HG03457 (cell line): ENCODE measurements around the gene PRTG.

ENCODE experiments used
- ATAC-seq: cut with Tn5 transposase; IDR thresholded peaks from one replicate; pipeline ENCODE4 v1.9.1; 2021; ENCODE audit warnings: moderate number of reproducible peaks; ENCODE audit not compliant: unreplicated experiment

PRTG gene

DNA sequence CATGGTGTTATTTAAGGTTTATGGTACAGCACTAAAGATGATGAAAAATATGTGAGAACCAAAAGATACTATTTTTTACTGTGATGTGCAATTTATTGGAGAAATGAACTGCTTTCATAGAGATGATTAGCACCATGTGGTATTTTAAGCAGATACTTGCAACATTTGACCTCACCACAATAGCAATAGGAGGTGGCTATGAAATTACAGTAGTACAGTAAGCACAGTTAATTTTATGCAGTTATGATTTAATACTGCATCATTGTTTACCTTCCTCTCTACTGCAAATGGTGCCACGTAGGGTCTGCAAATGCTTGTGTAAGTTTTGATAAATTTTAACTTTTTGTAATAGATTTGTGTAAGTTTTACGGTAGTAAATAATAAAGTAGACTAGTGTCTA lies 168.9 kb downstream of the PRTG start:
- no peak for ATAC-seq

GRCh38 chr15:55573224-55573623 lies 169.7 kb downstream of the PRTG start:
- no peak for ATAC-seq

DNA sequence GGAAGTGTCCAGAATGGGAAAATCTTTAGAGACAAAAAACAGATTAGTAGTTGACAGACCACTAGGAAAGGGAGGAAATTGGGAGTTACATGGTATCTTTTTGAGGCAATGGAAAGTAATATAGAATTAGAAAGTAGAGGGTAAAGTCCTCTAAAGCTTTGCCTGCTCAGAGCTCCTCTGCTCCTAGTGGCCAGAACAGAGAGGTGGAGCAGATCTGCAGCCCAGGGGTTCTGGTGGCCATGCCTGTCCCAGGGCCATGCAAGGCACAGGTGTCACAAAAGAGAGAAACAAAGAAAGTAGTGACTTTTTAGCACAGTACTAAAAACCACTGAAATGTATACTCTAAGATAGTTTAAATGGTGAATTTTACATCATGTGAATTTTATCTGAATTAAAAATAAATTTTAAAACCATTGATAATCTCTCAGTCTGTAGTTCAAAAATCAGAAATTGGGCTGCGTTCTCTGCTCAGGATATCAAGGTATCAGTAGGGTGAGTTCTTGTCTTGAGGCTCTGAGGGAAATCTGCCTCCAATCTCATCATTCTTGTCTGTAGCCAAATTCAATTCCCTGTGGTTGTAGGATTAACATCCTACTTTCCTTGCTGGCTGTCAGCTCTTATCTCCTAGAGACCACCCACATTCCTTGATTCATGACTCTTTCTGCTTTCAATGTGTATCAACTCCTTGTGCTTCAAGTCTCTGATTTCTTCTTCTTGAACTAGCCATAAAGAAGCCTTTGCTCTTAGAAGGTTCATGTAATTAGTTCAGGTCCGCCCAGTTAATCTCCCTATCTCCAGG lies 178.4 kb downstream of the PRTG start:
- no peak for ATAC-seq

GRCh38 chr15:55562601-55563000 lies 180.4 kb downstream of the PRTG start:
- ATAC-seq, result no peak
